Activated CD4-positive, alpha-beta T cell treated with anti-CD3 and anti-CD28 coated beads, Interleukin-2, amount 50 U/mL, for 48 hours (primary cell): ENCODE results near the gene TSTD2.
"Not testable (repeated sequence)": the region's sequence is repeated elsewhere in the genome, so short reads cannot be mapped to it uniquely, and the experiment has no call there.

ENCODE experiments used
- DNase-seq, 2 experiments: peaks; one replicate each; pipeline ENCODE4 v3.0.0-alpha.2; 2020

Gene TSTD2

GRCh38 chr9:97629156-97629555, 4.0 kb downstream of the TSTD2 start:
- no peak for DNase-seq

DNA sequence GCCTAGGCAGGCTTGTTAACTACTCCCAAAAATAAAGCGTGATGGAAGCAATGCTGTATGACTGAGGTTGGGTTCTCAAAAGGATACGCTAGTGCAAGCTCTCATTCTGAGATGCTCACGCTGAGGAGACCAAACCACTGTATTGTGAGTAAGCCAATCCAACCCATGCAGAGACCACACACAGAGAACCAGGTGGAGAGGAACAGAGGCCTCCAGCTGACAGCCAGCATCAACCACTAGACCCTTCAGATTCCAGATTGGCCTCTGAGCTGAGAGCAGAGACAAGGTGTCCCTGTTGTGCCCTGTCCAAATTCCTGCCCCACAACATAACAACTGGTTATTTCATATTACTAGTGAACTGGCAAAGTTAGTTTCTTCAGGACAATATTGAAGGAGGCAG, 4.5 kb downstream of the TSTD2 start:
- DNase-seq: no peak

DNA sequence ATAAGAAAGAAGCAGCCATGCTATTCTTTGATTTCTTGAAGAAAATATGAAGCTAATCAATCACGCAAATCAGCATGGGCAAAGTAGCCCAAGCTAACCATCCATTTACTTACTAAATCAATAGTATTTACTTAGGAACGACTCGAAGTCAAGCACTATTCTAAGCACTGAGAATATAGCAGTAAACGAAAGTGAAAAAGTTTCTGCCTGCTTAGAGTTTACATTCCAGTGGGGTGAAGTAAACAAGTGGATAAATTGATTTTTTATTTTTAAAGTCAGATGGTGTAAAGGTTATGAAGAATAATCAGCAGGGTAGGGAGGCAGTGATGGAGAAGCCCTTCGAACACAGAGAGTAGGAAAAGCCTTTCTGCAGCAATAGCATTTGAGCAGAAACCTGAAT, 5.5 kb downstream of the TSTD2 start:
- no peak for DNase-seq

DNA sequence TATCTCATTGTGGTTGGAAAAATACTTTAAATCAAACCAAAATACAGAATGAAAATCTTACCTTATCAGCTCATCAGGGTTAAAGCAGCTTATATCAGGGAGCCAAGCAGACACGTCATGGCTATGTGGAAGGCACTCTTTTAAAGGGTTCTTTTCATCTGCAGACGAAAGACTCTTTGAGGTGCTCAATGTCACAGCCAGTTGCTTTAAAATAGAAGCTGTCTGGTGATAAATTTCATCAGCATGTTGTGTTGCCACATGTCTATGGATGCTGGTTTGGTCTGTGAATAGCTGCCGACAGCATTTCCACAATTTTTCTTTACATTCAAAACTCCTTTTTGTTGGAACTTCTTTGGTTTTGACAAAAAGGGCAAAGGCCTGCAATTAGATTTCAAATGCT, 7.5 kb downstream of the TSTD2 start:
- no peak for DNase-seq

- no peak for DNase-seq
Measured at GRCh38 chr9:97623946-97624345, 9.2 kb downstream of the TSTD2 start.

GRCh38 chr9:97622483-97622882, 10.7 kb downstream of the TSTD2 start:
- DNase-seq: not testable (repeated sequence)

GRCh38 chr9:97620063-97620462, 13.1 kb downstream of the TSTD2 start:
- not testable (repeated sequence) for DNase-seq

- no peak for DNase-seq
Measured at GRCh38 chr9:97617939-97618416, 15.2 kb downstream of the TSTD2 start.

DNA sequence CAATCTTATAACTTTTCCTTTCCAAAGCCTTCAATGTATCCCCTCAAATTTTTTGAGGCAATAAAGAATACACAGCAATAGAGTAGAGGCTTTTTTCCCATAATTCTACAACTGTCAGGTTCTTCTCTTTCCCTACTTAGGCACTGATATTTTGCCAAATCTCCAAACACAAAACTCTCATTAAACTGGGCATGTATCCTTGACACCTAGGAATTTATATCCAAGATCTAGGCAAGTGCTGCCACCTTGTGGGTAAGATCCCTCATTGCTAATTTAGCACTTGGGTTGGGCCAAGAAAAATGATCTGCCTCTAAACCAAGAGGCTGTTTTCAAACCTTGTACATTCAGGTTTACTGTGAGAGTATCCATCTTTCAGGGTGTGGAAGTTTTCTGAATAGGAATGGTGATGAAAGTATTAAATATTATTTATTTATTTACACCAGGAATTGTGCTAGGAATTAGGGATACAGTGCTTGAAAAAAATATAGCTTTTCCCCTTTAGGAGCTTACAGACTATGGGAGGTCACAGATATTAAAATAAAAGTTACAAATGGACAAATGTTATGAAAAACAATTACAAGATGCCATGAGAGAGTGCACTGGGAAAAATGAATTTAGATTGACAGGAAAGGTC, 17.6 kb downstream of the TSTD2 start:
- DNase-seq: peak; percentile 43 to 63

DNA sequence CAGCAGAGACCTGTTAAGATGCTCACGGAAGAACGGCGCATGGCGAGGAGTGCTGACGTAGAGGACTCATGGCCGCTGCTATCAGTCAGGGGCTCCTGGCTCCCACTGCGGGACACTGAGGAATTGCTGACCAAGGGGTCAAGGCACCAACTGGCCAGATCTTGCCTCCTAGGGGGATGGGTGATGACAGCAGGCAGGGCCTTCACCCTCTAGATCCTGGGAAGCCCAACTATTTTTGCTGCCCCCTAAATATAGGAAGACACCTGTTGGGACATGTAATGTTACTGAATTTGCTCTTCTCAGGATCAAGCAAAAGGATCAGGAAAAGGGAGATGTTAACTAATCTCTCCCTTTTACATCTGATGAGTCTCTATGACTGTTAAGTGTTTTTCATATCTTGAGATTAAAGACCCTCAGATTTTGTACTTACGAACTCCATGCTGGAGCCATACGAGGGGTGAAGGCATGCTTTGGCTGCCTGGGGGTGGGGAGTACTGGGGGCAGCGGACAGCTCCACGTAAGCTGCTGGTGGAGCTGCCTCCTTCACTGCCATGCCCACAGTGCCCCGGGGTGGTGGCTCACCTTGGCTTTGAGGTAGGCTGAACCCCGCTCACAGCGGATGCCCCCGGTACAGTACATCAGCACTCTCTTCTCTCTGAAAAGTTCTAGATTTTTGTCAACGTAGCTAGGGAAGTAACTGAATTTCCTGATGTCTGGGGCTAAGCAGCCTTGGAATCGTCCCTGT, 28.1 kb downstream of the TSTD2 start:
- no peak for DNase-seq

GRCh38 chr9:97602430-97602829, 30.7 kb downstream of the TSTD2 start:
- DNase-seq: no peak

DNA sequence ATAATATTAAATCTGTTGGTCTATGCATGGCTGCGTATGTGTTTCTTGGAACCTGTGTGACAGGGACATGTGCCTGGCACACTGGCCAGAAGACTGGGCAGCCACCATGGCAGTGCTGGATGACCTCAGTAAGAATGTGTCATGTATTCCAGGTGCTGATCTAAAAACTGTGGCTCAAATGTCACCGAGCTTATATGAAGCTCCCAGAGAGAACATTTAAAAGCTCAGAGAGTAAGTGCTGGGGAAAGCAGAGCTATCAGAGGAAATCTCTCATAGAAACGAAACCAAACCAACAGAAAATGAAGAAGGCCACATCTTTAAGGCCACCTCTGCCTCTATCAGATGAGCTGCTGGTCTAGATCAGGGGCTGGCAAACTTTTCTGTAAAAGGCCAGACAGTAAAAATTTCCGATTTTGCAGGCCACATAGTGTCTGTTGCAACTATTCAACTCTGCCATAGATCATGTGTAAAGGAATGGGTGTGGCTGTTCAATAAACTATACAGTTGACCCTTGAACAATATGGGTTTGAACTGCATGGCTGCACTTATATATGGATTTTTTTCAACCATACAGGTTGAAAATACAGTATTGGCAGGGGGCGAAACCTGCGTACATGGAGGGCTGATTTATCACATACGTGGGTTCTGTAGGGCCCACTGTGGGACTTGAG, 31.8 kb downstream of the TSTD2 start:
- no peak for DNase-seq

- DNase-seq: no peak
Measured at GRCh38 chr9:97600531-97601227, 32.5 kb downstream of the TSTD2 start.

DNA sequence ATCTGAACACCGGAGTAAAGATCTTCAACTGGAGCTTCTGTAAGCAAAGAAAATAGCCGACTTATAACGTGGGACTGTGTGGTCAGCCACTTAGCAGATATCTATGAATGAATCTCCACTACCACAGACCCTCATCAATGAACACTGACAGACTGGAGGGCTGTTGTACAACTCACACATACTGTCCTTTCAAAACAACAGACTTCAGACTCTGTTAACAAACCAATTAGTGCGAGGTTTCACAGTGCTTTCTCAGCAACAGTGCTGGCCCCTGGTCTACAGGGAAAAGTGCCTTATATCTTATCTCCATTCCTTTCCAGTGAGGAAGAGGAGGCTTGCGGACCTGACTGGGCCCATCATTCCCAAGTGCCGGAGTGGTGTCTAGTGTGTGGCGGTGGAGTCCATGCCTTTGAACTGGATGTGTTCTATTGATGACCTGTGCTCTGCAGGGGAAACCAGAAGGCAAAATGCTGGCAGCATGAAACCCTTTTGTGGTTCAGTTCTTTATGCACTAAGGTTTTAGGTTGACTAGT, 33.8 kb downstream of the TSTD2 start:
- DNase-seq: no peak

DNA sequence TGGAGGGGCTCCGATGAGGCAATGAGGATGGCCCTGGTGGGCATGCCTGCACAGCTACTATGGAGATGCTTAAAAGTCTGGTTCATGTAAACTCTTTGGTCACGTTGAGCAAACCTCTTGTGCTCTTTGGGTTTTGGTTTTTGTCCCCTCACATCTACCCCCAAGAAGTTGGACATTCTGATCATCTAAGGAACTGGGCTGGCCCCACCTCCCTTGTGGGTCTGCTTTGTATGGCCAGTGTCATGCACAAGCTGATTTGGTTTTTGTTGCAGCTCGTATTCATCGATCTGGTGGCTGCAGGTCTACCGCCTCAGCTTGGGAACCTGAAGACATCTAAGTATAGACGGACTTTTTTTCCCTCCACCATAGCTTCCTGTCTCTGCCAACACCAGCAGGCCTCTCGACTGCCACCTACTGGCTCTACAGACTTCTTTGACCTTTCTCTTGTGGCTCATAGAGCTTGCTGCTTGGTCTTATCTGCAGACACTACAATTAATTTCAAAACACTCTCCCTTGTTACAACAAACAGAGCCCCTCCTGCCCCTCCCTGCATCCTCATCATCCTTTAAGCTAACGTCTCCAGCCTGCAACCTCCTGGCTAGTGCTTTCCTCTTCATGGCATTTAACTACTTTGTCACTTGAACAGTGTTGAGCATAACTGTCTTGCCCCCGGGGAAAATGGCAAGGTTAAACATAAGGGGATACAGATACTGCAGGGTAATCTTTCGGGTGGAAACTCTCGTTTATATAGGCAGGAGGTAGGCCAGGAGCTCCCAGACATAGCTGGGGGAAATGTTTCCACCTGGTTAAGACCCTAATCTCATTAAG, 34.5 kb downstream of the TSTD2 start:
- DNase-seq: peak; percentile 69 to 78

DNA sequence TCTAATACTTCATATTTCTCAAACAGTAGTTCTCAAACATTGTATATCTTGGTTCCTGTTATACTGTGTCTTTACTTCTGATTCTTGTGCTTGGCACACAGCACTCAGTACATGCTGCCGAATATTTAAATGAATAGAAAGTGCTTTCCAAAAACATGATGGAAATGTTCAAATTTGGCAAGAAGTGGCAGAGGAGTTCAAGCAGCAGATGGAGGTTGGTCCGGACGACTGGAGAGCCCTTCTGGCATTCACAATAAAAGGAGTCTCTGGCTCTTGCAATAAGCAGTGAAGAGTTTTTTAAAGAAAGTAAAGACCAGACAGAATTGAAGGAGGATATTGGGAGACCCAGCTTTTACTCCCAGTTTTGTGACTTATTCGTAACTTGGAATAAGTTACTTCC, 36.3 kb downstream of the TSTD2 start:
- no peak for DNase-seq

DNA sequence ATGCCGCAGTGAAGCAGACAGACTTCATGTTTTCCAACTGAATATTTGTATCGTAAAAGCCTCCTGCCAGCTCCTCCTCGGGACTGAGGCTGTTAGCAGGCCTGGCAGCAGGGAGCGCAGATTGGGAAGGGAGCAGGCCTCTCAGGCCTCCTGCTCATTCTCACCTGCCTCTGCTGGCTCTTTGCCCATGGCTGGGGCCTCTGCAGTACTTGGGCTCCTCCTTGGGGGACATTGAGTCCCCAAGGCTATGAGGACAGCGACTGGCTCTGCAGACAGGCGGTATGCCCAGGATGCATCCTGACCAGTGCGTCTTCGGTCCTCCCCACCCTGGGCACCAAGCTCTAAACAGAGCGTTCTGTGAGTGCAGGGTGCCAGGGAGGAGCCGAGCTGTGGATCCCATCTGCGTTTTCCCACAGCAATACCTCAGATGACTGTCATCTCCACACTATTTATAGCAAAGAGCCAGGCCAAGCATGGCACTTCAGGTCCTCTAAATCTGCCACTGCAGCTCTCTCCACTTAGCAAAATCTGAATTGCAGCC, 38.7 kb downstream of the TSTD2 start:
- DNase-seq: no peak

DNA sequence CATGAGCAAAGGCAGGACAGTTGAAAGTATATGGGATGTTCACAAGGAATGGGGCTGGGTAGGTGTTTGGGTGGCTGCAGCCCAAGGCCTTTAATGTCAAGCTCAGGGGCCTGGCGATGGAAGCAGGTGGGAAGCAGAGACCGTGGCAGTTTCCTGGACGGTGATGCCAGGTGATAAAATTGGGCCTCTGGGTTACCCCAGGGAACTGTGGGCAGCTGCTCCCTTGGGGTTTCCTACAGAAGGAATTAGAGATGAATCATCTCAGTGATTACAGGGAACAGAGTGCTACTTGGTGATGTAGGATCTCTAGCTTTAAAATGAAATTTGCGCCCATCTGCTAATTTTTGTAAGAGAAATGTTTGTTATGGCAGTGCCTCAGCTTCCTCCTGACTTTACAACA, 39.2 kb downstream of the TSTD2 start:
- DNase-seq: no peak

DNA sequence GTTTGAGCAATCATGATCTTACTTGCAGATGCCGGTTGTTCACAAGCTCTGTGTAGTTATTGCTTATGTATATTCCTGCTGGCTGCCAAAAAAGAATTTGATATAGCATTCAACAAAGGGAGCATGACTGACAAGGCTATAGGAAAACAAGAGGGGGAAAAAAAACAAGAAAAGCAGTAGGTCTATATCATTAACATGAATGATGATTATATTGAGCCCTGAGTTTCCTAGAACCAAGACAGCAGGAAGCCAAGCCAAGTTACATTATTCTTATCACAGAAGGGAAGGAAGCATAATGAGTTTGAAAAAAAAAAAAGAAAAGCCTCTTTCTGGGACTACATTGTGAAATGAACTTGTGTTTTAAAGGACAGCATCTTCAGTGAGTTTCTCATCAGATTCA, 41.0 kb downstream of the TSTD2 start:
- DNase-seq: no peak

DNA sequence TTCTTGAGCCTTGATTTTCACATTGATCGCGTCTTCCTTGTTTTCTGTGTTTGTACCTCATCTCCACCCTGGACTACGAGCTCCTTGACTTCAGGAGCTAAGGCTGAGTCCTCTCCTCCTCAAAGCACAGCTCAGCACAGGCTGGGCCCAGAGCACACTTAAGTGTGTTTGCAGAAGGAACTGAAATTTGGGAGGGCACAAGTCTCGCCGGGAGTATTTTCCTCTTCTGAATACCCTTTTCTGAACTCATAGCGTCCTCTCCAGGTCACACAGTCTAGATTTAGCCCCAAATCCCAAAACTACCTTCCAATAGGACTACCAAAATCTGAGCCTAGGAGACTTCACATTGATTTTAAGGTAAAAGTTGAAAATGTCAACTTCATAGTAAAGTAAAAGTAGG, 41.6 kb downstream of the TSTD2 start:
- no peak for DNase-seq

- DNase-seq: not testable (repeated sequence)
Measured at GRCh38 chr9:97586909-97587308, 46.3 kb downstream of the TSTD2 start.

DNA sequence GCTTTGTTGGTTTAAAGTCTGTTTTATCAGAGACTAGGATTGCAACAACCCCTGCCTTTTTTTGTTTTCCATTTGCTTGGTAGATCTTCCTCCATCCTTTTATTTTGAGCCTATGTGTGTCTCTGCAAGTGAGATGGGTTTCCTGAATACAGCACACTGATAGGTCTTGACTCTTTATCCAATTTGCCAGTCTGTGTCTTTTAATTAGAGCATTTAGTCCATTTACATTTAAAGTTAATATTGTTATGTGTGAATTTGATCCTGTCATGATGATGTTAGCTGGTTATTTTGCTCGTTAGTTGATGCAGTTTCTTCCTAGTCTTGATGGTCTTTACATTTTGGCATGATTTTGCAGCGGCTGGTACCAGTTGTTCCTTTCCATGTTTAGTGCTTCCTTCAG, 48.4 kb downstream of the TSTD2 start:
- not testable (repeated sequence) for DNase-seq
